Endothelial cell of umbilical vein (primary cell): Measurements from ENCODE around the gene METTL15. TPM values are rescaled to one million over a fixed set of nuclear protein-coding genes. Genes with fewer than 3 reads are reported as not detected.

Experiments
- BruUV-seq: library from RNA; stranded (reverse); fragments of 400-500 nt; replicated peaks from 2 replicates; lab custom pipeline; 2021; lab: Mats Ljungman, UMichigan
- CTCF ChIA-PET: fragments of 300-600, 350-600 bp; sonication (Branson Sonifier 250); formaldehyde crosslinking; loops from one replicate; lab custom pipeline; 2021; ENCODE audit warnings: antibody characterized with exemption, inconsistent platforms; lab: Charles Lee
- POLR2A ChIA-PET: fragments of 300-600, 350-600 bp; sonication (Branson Sonifier 250); formaldehyde crosslinking; loops from one replicate; lab custom pipeline; 2021; ENCODE audit warnings: antibody characterized with exemption, inconsistent platforms; lab: Charles Lee
- DNase-seq: peaks from one replicate; pipeline ENCODE4 v3.0.0-alpha.2; 2011; ENCODE audit warnings: low read depth, low spot score
- FAIRE-seq: peaks from 2 replicates; lab custom pipeline; 2011; peaks lifted over from hg19 to GRCh38; lab: Jason Lieb, UNC
- H2AFZ ChIP-seq: 2 replicates; pipeline ENCODE4 v1.6.0; 2012; ENCODE audit warnings: low read depth, low read length, control low read depth, inconsistent platforms
- H3K27ac ChIP-seq: 2 replicates; pipeline ENCODE4 v1.5.1; 2011; ENCODE audit warnings: low read depth, mild to moderate bottlenecking, control low read depth, low read length, moderate library complexity; ENCODE audit not compliant: insufficient read depth
- H3K27me3 ChIP-seq, 2 experiments: 2 replicates each; pipeline versions ENCODE4 v1.6.0 to v1.6.1; 2011; ENCODE audit warnings: low read length in 2 of 2, mixed read lengths in 1 of 2; ENCODE audit not compliant: control insufficient read depth in 2 of 2, insufficient read depth in 2 of 2
- H3K36me3 ChIP-seq, 2 experiments: 2 replicates in 1 of 2; 3 replicates in 1 of 2; pipeline ENCODE4 v1.5.1; 2011; ENCODE audit warnings: low read length in 2 of 2, mild to moderate bottlenecking in 1 of 2, moderate library complexity in 1 of 2; ENCODE audit not compliant: control insufficient read depth in 2 of 2, insufficient read depth in 2 of 2; ENCODE audit errors: extremely low read depth in 1 of 2
- H3K4me1 ChIP-seq: 3 replicates; pipeline ENCODE4 v1.5.1; 2011; ENCODE audit warnings: mild to moderate bottlenecking, low read length; ENCODE audit not compliant: control insufficient read depth, insufficient read depth; ENCODE audit errors: extremely low read depth
- H3K4me2 ChIP-seq: 2 replicates; pipeline ENCODE4 v1.6.1; 2011; ENCODE audit warnings: low read length, control low read depth, mixed read lengths; ENCODE audit not compliant: insufficient read depth
- H3K4me3 ChIP-seq, 3 experiments: fragments of 200-600 bp in 1 of 3; sonication (generic), shearing (Covaris generic) in 1 of 3; replicated peaks in 1 of 3; 2 replicates each; pipeline ENCODE4 v1.5.1; 2011 to 2016; ENCODE audit warnings: control low read depth in 3 of 3, low read length in 3 of 3, mild to moderate bottlenecking in 2 of 3, inconsistent platforms in 1 of 3, low read depth in 1 of 3, moderate library complexity in 1 of 3; ENCODE audit not compliant: insufficient read depth in 1 of 3
- H3K79me2 ChIP-seq: 2 replicates; pipeline ENCODE4 v1.6.0; 2012; ENCODE audit warnings: low read length, inconsistent platforms; ENCODE audit not compliant: control insufficient read depth, insufficient read depth
- H3K9ac ChIP-seq: replicated peaks from 2 replicates; pipeline ENCODE3; 2011; ENCODE audit warnings: low read length, control low read depth; ENCODE audit not compliant: insufficient read depth; ENCODE audit errors: extremely low read depth
- H3K9me1 ChIP-seq: replicated peaks from 3 replicates; pipeline ENCODE4 v1.6.0; 2011; ENCODE audit warnings: mild to moderate bottlenecking, low read length; ENCODE audit not compliant: control insufficient read depth, insufficient read depth; ENCODE audit errors: extremely low read depth
- H3K9me3 ChIP-seq: replicated peaks from 2 replicates; pipeline ENCODE4 v1.5.1; 2012; ENCODE audit warnings: low read length, inconsistent platforms; ENCODE audit not compliant: control insufficient read depth, insufficient read depth
- H4K20me1 ChIP-seq: replicated peaks from 2 replicates; pipeline ENCODE3; 2011; ENCODE audit warnings: mild to moderate bottlenecking, low read length; ENCODE audit not compliant: control insufficient read depth, insufficient read depth; ENCODE audit errors: extremely low read depth
- GATA2 ChIP-seq: IDR thresholded peaks from 2 replicates; pipeline ENCODE4 v1.7.0; 2011; ENCODE audit warnings: low read depth, mild to moderate bottlenecking, moderate library complexity, mixed read lengths, low read length; ENCODE audit not compliant: insufficient read length, insufficient read depth
- JUN ChIP-seq: IDR thresholded peaks from 2 replicates; pipeline ENCODE4 v1.6.1; 2011; ENCODE audit warnings: borderline replicate concordance, low read depth; ENCODE audit not compliant: insufficient read length, insufficient read depth
- MYC ChIP-seq: IDR thresholded peaks from one replicate; pipeline ENCODE4 v1.6.1; 2011; ENCODE audit warnings: mild to moderate bottlenecking, low read depth, low read length
- POLR2AphosphoS5 ChIP-seq: IDR thresholded peaks from 2 replicates; pipeline ENCODE4 v1.6.1; 2012; ENCODE audit warnings: low read depth, mild to moderate bottlenecking, control low read depth, low read length, moderate library complexity; ENCODE audit not compliant: insufficient read depth
- dilution Hi-C: fragments of 300-500 bp; cut with MboI; formaldehyde crosslinking; loops from one replicate; pipeline ENCODE4 v1.15.0; 2019; ENCODE audit warnings: low sequenced_read_pairs; ENCODE audit not compliant: extremely low pct_ligation_motif_present
- intact Hi-C: fragments of 100-400 bp; cut with micrococcal nuclease; formaldehyde crosslinking; loops from one replicate; pipeline ENCODE4 v1.10.0; 2022
- polyA plus RNA-seq, 4 experiments: library from polyadenylated mRNA; depleted of rRNA in 3 of 4; stranded (reverse) in 3 of 4; unstranded in 1 of 4; fragments of >200 nt; gene quantifications; 2 replicates each; pipeline versions ENCODE4 v1.2.1 to v1.2.3, GENCODE V29; 2011 to 2012; ENCODE audit warnings: missing spikeins in 1 of 4
- total RNA-seq: library from RNA; stranded (reverse); gene quantifications from 2 replicates; pipeline ENCODE4 v1.2.3, GENCODE V29; 2021
- TF ChIP-seq, protein P1 (sequence below): IDR thresholded peaks from 2 replicates; pipeline ENCODE4 v1.6.1; 2011; ENCODE audit not compliant: insufficient read depth, insufficient read length
- TF ChIP-seq, protein P2 (sequence below), 2 donors: IDR thresholded peaks; 1 replicate in 1 of 2; 2 replicates in 1 of 2; pipeline ENCODE4 v1.5.1; 2011; ENCODE audit warnings: low read length in 2 of 2, mild to moderate bottlenecking in 2 of 2, moderate library complexity in 2 of 2, control low read depth in 1 of 2, inconsistent platforms in 1 of 2, low read depth in 1 of 2; ENCODE audit not compliant: insufficient read depth in 1 of 2; ENCODE audit errors: extremely low read depth in 1 of 2

The METTL15 gene
- total and polyA plus RNA-seq, 2 donors (not counting 3 experiments of a cell fraction or from before 2014, with no cell fraction given): 3.2 to 12.1 TPM

DNA sequence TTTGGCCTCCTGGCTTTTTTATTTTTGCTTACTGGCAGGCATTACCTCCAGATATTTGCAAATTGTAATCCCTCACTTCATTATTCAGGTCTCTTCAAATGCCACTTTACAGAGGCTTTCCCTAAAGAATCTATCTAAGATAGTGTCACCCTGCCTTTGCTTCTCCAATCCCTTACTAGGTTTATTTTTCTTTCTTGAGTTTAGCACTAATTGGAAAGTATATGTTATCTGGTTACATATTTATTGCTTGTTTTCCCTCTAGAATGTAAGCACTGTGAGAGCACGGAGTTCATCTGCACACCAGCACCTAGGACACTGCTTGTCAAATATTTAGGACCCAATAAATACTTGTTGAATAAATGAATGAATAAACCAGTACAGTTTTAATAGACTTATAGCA lies 3.8 kb upstream of the METTL15 start:
- no TSS peak for BruUV-seq
- no peaks in the 10 kb centered on the region for H3K27me3 ChIP-seq
- dilution Hi-C loops (no loop called here), intact Hi-C loops (no loop called here)
- H4K20me1 ChIP-seq: no peaks in the 10 kb centered on the region
- peaks cover 83% of the 10 kb centered on the region for H3K79me2 ChIP-seq
- no peaks in the 10 kb centered on the region for H3K9me1 ChIP-seq
- no peak overlapping the region for H2AFZ ChIP-seq
- POLR2A ChIA-PET: no interaction called here
- TF ChIP-seq GATA2 (no peak), MYC (no peak), POLR2AphosphoS5 (no peak), JUN (no peak)
- TF ChIP-seq, protein P1, sequence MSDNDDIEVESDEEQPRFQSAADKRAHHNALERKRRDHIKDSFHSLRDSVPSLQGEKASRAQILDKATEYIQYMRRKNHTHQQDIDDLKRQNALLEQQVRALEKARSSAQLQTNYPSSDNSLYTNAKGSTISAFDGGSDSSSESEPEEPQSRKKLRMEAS: no peak
- TF ChIP-seq, protein P2, sequence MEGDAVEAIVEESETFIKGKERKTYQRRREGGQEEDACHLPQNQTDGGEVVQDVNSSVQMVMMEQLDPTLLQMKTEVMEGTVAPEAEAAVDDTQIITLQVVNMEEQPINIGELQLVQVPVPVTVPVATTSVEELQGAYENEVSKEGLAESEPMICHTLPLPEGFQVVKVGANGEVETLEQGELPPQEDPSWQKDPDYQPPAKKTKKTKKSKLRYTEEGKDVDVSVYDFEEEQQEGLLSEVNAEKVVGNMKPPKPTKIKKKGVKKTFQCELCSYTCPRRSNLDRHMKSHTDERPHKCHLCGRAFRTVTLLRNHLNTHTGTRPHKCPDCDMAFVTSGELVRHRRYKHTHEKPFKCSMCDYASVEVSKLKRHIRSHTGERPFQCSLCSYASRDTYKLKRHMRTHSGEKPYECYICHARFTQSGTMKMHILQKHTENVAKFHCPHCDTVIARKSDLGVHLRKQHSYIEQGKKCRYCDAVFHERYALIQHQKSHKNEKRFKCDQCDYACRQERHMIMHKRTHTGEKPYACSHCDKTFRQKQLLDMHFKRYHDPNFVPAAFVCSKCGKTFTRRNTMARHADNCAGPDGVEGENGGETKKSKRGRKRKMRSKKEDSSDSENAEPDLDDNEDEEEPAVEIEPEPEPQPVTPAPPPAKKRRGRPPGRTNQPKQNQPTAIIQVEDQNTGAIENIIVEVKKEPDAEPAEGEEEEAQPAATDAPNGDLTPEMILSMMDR (IDR thresholded peaks at IDR 0.05; ENCODE audit: extremely low read depth in 1 of 2, insufficient read depth in 1 of 2, low read depth in 1 of 2, low read length in 2 of 2): no peak
- no peak for FAIRE-seq
- CTCF ChIA-PET: interaction anchor here (1.1 to 1.2 kb wide), 2 partner anchors 14 to 425 kb away, joined by 3 to 5 read pairs; no protein-coding TSS in a partner anchor
- peaks cover 23% of the 10 kb centered on the region for H3K4me1 ChIP-seq
- H3K9ac ChIP-seq: no peak overlapping the region
- H3K36me3 ChIP-seq: no peaks in the 10 kb centered on the region
- no peaks in the 10 kb centered on the region for H3K9me3 ChIP-seq
- no peak for DNase-seq
- no peak overlapping the region for H3K4me2 ChIP-seq
- H3K27ac ChIP-seq: no peak overlapping the region
- H3K4me3 ChIP-seq: no peak overlapping the region
